Suprapubic skin (tissue), 4 donors: ENCODE data around the gene MCM7.

Experiments
- CTCF ChIP-seq, 2 donors: fragments of 200-600 bp in 1 of 2; fragments of 450-650 bp in 1 of 2; sonication (generic) in 1 of 2; IDR thresholded peaks; one replicate each; pipeline ENCODE4 v1.5.1; 2016 to 2019; ENCODE audit warnings: antibody characterized with exemption in 2 of 2, mild to moderate bottlenecking in 1 of 2, moderate library complexity in 1 of 2
- POLR2A ChIP-seq, 2 donors: fragments of 450-650 bp; IDR thresholded peaks; one replicate each; pipeline ENCODE4 v1.6.1; 2017; ENCODE audit warnings: antibody characterized with exemption in 2 of 2, mild to moderate bottlenecking in 2 of 2, moderate library complexity in 2 of 2
- POLR2AphosphoS5 ChIP-seq, 3 donors: sonication (generic); formaldehyde crosslinking; IDR thresholded peaks; one replicate each; pipeline ENCODE4 v1.6.1; 2017; ENCODE audit warnings: antibody characterized with exemption in 3 of 3

DNA sequence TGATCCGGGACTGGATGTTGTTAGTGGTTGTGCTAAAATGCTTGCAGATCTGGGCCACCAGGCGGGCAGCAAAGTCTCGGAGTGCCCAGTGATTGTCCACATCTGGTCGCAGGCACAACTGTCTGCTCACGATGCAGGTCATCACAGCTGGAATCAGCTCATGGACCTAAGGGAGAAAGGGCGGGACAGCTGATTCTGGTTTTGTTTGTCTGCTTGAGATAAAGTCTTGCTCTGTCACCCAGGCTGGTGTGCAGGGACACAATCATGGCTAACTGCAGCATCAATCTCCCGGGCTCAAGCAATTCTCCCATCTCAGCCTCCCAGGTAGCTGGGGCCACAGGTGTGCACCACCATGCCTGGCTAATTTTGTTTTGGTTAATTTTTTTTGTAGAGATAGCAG lies 10.0 kb upstream of the MCM7 start:
- TF ChIP-seq CTCF (IDR thresholded peaks at IDR 0.05): no peak
- no peak for TF ChIP-seq POLR2AphosphoS5 (IDR thresholded peaks at IDR 0.05)
- TF ChIP-seq POLR2A (IDR thresholded peaks at IDR 0.05): no peak
